Trophoblast cell (in vitro differentiated cells and primary cell): ENCODE results near the gene CCNDBP1.

Experiments used
- DNase-seq, 2 donors: peaks; one replicate each; pipeline ENCODE4 v3.0.0-alpha.2; 2016
- H2AFZ ChIP-seq: 2 replicates; pipeline ENCODE4 v1.6.1; 2013; ENCODE audit warnings: low read length, moderate library complexity, mild to moderate bottlenecking; ENCODE audit not compliant: insufficient read depth, poor library complexity
- H2AK5ac ChIP-seq: 2 replicates; pipeline ENCODE4 v1.6.1; 2013; ENCODE audit warnings: mild to moderate bottlenecking, low read length
- H2BK120ac ChIP-seq: 2 replicates; pipeline ENCODE4 v1.6.1; 2013; ENCODE audit warnings: low read length, mild to moderate bottlenecking, moderate library complexity; ENCODE audit not compliant: insufficient read depth, poor library complexity
- H2BK12ac ChIP-seq: 2 replicates; pipeline ENCODE4 v1.6.1; 2013; ENCODE audit warnings: mild to moderate bottlenecking, low read length, moderate library complexity
- H2BK5ac ChIP-seq: 2 replicates; pipeline ENCODE4 v1.6.1; 2013; ENCODE audit warnings: low read length, low read depth, moderate library complexity, mild to moderate bottlenecking; ENCODE audit not compliant: poor library complexity
- H3K14ac ChIP-seq: 2 replicates; pipeline ENCODE4 v1.6.1; 2013; ENCODE audit warnings: mild to moderate bottlenecking, low read length
- H3K18ac ChIP-seq: 2 replicates; pipeline ENCODE4 v1.6.1; 2013; ENCODE audit warnings: mild to moderate bottlenecking, low read length
- H3K23ac ChIP-seq: 2 replicates; pipeline ENCODE4 v1.6.1; 2013; ENCODE audit warnings: low read length
- H3K27ac ChIP-seq: 2 replicates; pipeline ENCODE4 v1.5.1; 2013; ENCODE audit warnings: low read depth, mild to moderate bottlenecking, inconsistent platforms, low read length, moderate library complexity
- H3K27me3 ChIP-seq: 2 replicates; pipeline ENCODE4 v1.6.1; 2013; ENCODE audit warnings: inconsistent platforms, mild to moderate bottlenecking, low read length, moderate library complexity; ENCODE audit not compliant: insufficient read depth
- H3K36me3 ChIP-seq, 2 experiments: 1 replicate in 1 of 2; 2 replicates in 1 of 2; pipeline ENCODE4 v1.6.1; 2013; ENCODE audit warnings: low read length in 2 of 2, mild to moderate bottlenecking in 2 of 2, moderate library complexity in 1 of 2; ENCODE audit not compliant: insufficient read depth in 2 of 2, control insufficient read depth in 1 of 2
- H3K4ac ChIP-seq: 2 replicates; pipeline ENCODE4 v1.6.1; 2013; ENCODE audit warnings: low read depth, mild to moderate bottlenecking, low read length, moderate library complexity
- H3K4me1 ChIP-seq, 2 experiments: 1 replicate in 1 of 2; 2 replicates in 1 of 2; pipeline ENCODE4 v1.6.1; 2013; ENCODE audit warnings: low read length in 2 of 2, mild to moderate bottlenecking in 2 of 2, moderate library complexity in 1 of 2; ENCODE audit not compliant: insufficient read depth in 2 of 2, control insufficient read depth in 1 of 2
- H3K4me2 ChIP-seq: 2 replicates; pipeline ENCODE4 v1.6.1; 2013; ENCODE audit warnings: inconsistent platforms, mild to moderate bottlenecking, low read length, moderate library complexity
- H3K4me3 ChIP-seq: 2 replicates; pipeline ENCODE4 v1.5.1; 2013; ENCODE audit warnings: mild to moderate bottlenecking, low read depth, low read length, inconsistent platforms
- H3K79me1 ChIP-seq: one replicate; pipeline ENCODE4 v1.6.1; 2013; ENCODE audit warnings: low read length
- H3K79me2 ChIP-seq: 2 replicates; pipeline ENCODE4 v1.6.1; 2013; ENCODE audit warnings: low read length, mild to moderate bottlenecking; ENCODE audit not compliant: control insufficient read depth, insufficient read depth, poor library complexity
- H3K9ac ChIP-seq: 2 replicates; pipeline ENCODE4 v1.6.1; 2013; ENCODE audit warnings: mild to moderate bottlenecking, low read length
- H3K9me3 ChIP-seq: 2 replicates; pipeline ENCODE4 v1.6.1; 2013; ENCODE audit warnings: low read depth, mild to moderate bottlenecking, control low read depth, inconsistent platforms, low read length; ENCODE audit not compliant: insufficient read depth
- H4K12ac ChIP-seq: 2 replicates; pipeline ENCODE4 v1.6.1; 2013; ENCODE audit warnings: low read depth, mild to moderate bottlenecking, low read length, moderate library complexity
- H4K8ac ChIP-seq: 2 replicates; pipeline ENCODE4 v1.6.1; 2013; ENCODE audit warnings: low read depth, mild to moderate bottlenecking, low read length, moderate library complexity
- H4K91ac ChIP-seq: one replicate; pipeline ENCODE4 v1.6.1; 2013; ENCODE audit warnings: low read depth, mild to moderate bottlenecking, low read length, moderate library complexity
- WGBS: extraction: QIAGEN DNeasy Blood & Tissue Kit; methylation state at CpG from one replicate; pipeline ENCODE4 v1.1.7; 2013; ENCODE audit warnings: missing lambda C conversion rate; ENCODE audit not compliant: insufficient read length, insufficient coverage; ENCODE audit errors: extremely low coverage; 5-methylcytosine and 5-hydroxymethylcytosine counted together

The CCNDBP1 gene

DNA sequence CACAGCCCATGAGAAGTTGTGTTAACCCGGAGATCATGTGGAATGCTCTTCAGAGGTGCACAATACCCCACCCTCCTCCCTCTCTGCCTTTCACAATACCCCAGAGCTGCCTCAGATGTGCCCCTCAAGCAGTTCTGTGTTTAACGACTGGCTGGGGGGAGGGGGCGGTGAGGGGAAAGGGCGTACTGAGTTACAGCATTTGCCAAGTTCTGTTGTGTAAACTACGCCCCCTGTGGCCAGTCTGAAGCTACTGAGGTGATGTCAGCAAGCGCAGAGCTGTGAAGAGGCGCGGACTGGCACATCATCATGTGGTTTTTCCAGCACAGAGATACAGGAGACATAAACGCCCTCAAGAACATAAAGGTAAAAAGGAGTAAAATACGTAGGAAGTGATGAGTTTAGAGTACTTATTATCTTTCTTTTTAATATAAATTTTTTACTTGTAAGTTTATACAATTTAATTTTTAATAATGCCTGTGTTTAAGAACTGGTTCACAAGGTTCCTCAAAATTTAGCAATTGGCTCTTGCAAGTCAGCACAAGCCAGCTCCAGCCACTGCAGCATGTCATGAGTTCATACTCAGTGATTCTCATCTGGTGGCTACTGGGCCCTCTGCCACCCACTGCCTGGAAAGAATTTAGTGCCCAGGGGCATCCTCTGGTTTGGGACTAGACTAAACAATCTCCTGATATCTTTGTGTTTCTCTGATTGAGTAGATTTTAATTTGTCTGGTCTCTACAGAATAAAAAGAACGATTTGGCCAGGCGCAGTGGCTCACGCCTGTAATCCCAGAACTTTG, 33.9 kb downstream of the CCNDBP1 start:
- H3K14ac ChIP-seq: no peak overlapping the region
- H2BK5ac ChIP-seq: no peak overlapping the region
- H3K4ac ChIP-seq: no peak overlapping the region
- no peak overlapping the region for H2BK12ac ChIP-seq
- no peak overlapping the region for H4K91ac ChIP-seq
- DNase-seq: peak in 1 of 2 donors; percentile 12
- H3K18ac ChIP-seq: no peak overlapping the region
- no CpG with 5 or more reads among the region's 13 CpGs for WGBS
- no peak overlapping the region for H3K23ac ChIP-seq
- no peak overlapping the region for H2BK120ac ChIP-seq
- no peak overlapping the region for H3K4me3 ChIP-seq
- H4K8ac ChIP-seq: no peak overlapping the region
- no peaks in the 10 kb centered on the region for H3K79me2 ChIP-seq
- no peak overlapping the region for H3K4me2 ChIP-seq
- H2AFZ ChIP-seq: no peak overlapping the region
- H3K27me3 ChIP-seq: no peaks in the 10 kb centered on the region
- no peaks in the 10 kb centered on the region for H3K9me3 ChIP-seq
- no peak overlapping the region for H2AK5ac ChIP-seq
- no peaks in the 10 kb centered on the region for H3K36me3 ChIP-seq
- no peak overlapping the region for H3K27ac ChIP-seq
- H4K12ac ChIP-seq: no peak overlapping the region
- H3K4me1 ChIP-seq: no peaks in the 10 kb centered on the region
- no peaks in the 10 kb centered on the region for H3K79me1 ChIP-seq
- H3K9ac ChIP-seq: no peak overlapping the region

GRCh38 chr15:43219929-43220928, 35.0 kb downstream of the CCNDBP1 start:
- no peaks in the 10 kb centered on the region for H3K79me1 ChIP-seq
- H4K8ac ChIP-seq: no peak overlapping the region
- no peak overlapping the region for H3K4me2 ChIP-seq
- H3K4me3 ChIP-seq: no peak overlapping the region
- no peaks in the 10 kb centered on the region for H3K4me1 ChIP-seq
- no peak overlapping the region for H3K4ac ChIP-seq
- H2BK120ac ChIP-seq: no peak overlapping the region
- H3K9ac ChIP-seq: no peak overlapping the region
- H3K36me3 ChIP-seq: no peaks in the 10 kb centered on the region
- no peak overlapping the region for H3K18ac ChIP-seq
- H2AK5ac ChIP-seq: no peak overlapping the region
- DNase-seq: no peak
- WGBS: no CpG with 5 or more reads among the region's 16 CpGs
- H3K27ac ChIP-seq: no peak overlapping the region
- H2BK5ac ChIP-seq: no peak overlapping the region
- no peak overlapping the region for H2AFZ ChIP-seq
- H3K27me3 ChIP-seq: no peaks in the 10 kb centered on the region
- H3K79me2 ChIP-seq: no peaks in the 10 kb centered on the region
- no peak overlapping the region for H4K12ac ChIP-seq
- H2BK12ac ChIP-seq: no peak overlapping the region
- H3K9me3 ChIP-seq: no peaks in the 10 kb centered on the region
- H4K91ac ChIP-seq: no peak overlapping the region
- H3K14ac ChIP-seq: no peak overlapping the region
- no peak overlapping the region for H3K23ac ChIP-seq

DNA sequence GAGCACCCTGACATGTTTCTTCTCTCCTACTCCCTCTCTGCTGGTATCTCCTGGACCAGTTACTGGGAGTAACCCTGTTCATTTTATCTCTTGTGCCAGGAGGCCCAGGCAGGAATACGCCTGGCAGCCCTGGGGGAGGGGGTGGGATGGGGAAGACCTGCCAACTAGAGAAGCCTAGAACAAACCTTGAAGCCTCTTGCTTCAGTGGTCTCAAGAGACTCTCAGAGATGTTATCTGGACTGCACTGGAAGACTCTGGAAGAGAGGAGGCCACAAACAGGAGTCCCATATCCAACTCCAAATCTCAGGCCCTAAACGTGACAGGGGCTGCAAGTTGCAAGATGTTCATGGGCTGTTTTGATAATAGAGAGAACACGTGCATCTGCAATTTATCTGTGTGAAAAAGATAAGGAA, 35.8 kb downstream of the CCNDBP1 start, which contains the start of gene EPB42:
EPB42 (minus strand) TSS at position 28 of the 413 bp plus-strand sequence. CDS start 193 bp downstream, outside the sequence.
- no peaks in the 10 kb centered on the region for H3K4me1 ChIP-seq
- H3K18ac ChIP-seq: no peak within 1 kb of the TSS
- H3K36me3 ChIP-seq: no peaks in the 10 kb centered on the region
- no peak for DNase-seq
- H3K4me3 ChIP-seq: no peak within 1 kb of the TSS
- no peak within 1 kb of the TSS for H4K8ac ChIP-seq
- no peak within 1 kb of the TSS for H3K14ac ChIP-seq
- H3K27ac ChIP-seq: no peak within 1 kb of the TSS
- no peak within 1 kb of the TSS for H4K91ac ChIP-seq
- H3K4ac ChIP-seq: no peak within 1 kb of the TSS
- no peak within 1 kb of the TSS for H3K4me2 ChIP-seq
- no peaks in the 10 kb centered on the region for H3K9me3 ChIP-seq
- no peaks in the 10 kb centered on the region for H3K79me2 ChIP-seq
- H3K79me1 ChIP-seq: no peaks in the 10 kb centered on the region
- no peak within 1 kb of the TSS for H2BK5ac ChIP-seq
- no peaks in the 10 kb centered on the region for H3K27me3 ChIP-seq
- no peak within 1 kb of the TSS for H3K23ac ChIP-seq
- H2AK5ac ChIP-seq: no peak within 1 kb of the TSS
- H4K12ac ChIP-seq: no peak within 1 kb of the TSS
- no peak within 1 kb of the TSS for H2AFZ ChIP-seq
- H2BK120ac ChIP-seq: no peak within 1 kb of the TSS
- no peak within 1 kb of the TSS for H3K9ac ChIP-seq
- no CpG with 5 or more reads among the region's 3 CpGs for WGBS
- no peak within 1 kb of the TSS for H2BK12ac ChIP-seq

- H2AFZ ChIP-seq: no peak overlapping the region
- no peaks in the 10 kb centered on the region for H3K27me3 ChIP-seq
- WGBS: no CpG with 5 or more reads among the region's 1 CpG
- no peaks in the 10 kb centered on the region for H3K4me1 ChIP-seq
- H2BK5ac ChIP-seq: no peak overlapping the region
- H3K4me2 ChIP-seq: no peak overlapping the region
- no peak overlapping the region for H3K9ac ChIP-seq
- H3K4me3 ChIP-seq: no peak overlapping the region
- H4K12ac ChIP-seq: no peak overlapping the region
- DNase-seq: no peak
- H3K23ac ChIP-seq: no peak overlapping the region
- H3K79me1 ChIP-seq: no peaks in the 10 kb centered on the region
- no peaks in the 10 kb centered on the region for H3K36me3 ChIP-seq
- H2BK12ac ChIP-seq: no peak overlapping the region
- no peak overlapping the region for H2AK5ac ChIP-seq
- H3K4ac ChIP-seq: no peak overlapping the region
- H3K9me3 ChIP-seq: no peaks in the 10 kb centered on the region
- H3K18ac ChIP-seq: no peak overlapping the region
- H3K79me2 ChIP-seq: no peaks in the 10 kb centered on the region
- no peak overlapping the region for H3K27ac ChIP-seq
- H2BK120ac ChIP-seq: no peak overlapping the region
- no peak overlapping the region for H4K8ac ChIP-seq
- no peak overlapping the region for H3K14ac ChIP-seq
- no peak overlapping the region for H4K91ac ChIP-seq
These were observed 36.2 kb downstream of the CCNDBP1 start for GRCh38 chr15:43221422-43221821.
